GM21786 (cell line): ENCODE data around the gene FLNB.

Experiments
- ATAC-seq: cut with Tn5 transposase; IDR thresholded peaks from one replicate; pipeline ENCODE4 v1.9.1; 2021; ENCODE audit not compliant: unreplicated experiment

Gene FLNB

GRCh38 chr3:58008141-58009025, at the start of gene FLNB:
FLNB (plus strand) TSS chr3:58008422; CDS start chr3:58008565, 143 bp downstream.
- no peak for ATAC-seq

GRCh38 chr3:57958642-57959422, 49.4 kb upstream of the FLNB start:
- ATAC-seq, result peak; percentile 28

DNA sequence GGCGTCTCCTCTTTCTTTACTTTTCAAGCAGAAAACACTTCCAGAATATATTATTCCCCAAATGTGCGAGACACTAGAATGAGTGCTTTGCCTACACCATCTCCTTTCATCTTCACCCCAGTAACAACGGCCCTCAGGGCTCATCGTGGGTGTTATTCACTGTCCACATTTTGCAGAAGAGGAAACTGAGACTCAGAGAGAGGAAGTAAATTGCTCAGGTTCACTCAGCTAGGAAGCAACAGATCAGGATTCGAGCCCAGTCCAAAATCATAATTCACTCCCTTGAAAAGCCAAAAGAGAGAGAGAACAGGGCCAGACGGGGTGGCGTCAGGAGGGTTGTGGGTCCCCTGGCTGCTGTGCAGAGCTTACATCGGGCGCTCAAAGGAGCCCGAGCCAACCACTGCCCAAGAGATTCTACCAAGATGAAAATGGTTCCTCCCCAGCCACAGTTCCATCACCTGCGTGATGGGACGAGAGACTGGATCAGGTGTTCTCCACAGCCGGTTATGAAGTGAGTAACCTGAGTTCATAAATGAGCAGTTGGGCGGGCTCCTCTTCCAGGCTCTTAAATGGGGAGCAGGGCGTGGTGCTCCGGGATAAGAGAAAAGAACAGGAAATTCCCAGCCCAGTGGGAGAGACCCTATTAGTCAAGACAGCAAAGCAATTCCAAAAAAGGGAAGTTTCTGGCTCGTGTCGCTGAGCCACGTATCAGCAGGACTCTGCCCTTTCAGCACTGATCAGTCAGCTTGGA, 48.6 kb upstream of the FLNB start:
- peak; percentile 36 for ATAC-seq

GRCh38 chr3:57960174-57960505, 48.1 kb upstream of the FLNB start:
- ATAC-seq, result no peak

- no peak for ATAC-seq
Observed at GRCh38 chr3:57961177-57961827, 46.9 kb upstream of the FLNB start.

DNA sequence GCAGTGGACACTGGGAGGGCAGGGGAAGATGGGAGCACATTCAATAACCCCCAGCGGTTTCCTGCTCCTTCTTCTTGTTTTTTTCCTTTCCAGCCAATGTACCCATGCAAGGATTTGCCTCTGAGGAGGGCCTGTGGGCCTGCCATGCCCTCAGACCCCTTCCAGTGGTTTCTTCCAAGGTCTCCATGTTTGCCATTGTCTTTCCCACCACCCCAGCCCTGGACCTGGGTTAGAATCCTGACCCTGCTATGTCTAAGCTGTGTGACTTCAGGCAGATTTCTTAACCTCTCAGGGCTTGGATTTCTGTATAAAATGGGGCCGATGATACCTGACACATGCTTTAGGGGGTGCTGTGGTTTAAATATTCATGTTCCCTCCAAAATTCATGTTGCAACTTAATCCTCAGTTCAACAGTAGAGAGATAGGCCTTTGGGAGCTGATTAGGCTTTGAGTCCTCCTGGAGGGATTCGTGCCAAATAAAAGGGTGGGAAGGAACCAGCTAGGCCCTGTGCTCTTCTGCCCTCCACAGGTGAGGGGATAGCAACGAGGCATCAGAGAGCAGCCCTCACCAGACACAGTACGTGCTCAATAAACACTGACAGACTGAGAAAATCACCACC, 46.3 kb upstream of the FLNB start:
- ATAC-seq, result no peak

DNA sequence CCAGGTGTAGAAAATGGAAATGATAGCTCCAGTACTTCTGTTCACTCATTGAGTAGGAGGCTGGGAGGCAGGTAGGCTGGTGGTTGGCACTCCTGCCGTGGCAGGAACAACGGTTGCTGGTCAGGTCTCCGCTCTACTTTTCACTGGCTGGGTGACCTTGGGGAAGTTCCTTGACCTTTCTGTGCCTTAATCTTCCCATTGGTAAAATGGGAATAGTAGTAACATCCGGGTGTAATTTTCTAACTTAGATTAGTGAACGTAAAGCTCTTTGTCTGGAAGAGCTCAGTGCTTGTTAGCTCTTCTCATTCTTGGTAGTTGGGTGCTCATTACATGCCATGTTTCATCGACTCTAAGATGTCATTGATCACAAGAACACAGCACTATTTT, 45.8 kb upstream of the FLNB start:
- ATAC-seq, result no peak

DNA sequence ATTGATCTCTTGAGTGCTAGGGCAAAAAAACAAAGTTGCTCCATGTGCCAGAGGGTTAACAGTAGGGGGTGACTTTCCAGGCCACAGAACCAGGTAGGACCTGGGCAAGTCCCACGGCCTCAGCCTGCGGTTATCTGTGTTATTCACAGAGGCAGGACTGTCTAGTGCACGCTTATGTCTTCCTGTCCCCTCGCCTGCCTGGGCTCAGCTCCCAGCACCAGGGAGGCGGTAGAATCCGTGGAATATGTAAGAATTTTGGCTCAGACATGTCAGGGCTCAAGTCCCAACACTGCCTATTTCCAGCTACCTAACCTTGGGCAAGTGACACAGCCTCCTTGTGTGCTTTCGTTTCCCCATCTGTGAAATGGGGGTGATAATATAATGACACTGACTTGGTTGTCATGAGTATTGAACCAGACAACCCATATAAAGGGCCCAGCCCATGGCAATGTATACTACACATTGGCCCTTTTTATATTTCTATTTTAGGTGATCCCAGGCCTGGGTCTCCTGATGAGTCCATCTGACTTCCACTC, 44.3 kb upstream of the FLNB start:
- no peak for ATAC-seq

- ATAC-seq, result no peak
Observed at GRCh38 chr3:57966829-57967228, 41.4 kb upstream of the FLNB start.

GRCh38 chr3:57967590-57967989, 40.6 kb upstream of the FLNB start:
- no peak for ATAC-seq

DNA sequence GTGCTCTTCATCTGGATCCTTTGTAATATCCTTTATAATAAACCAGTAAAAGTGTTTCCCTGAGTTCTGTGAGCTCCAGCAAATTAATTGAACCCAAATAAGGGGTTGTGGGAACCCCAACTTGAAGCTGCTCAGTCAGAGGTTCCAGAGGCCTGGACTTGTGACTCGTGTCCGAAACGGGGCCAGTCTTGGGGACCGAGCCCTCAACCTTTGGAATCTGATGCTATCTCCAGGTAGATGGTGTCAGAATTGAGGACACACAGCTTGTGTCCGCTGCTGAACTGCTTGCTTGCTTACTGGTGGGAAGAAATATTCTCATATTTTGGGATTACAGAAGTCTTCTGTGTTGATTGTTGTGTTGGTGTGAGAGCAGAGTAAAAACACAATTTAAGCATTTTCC, 39.7 kb upstream of the FLNB start:
- ATAC-seq, result no peak

GRCh38 chr3:57971975-57972374, 36.2 kb upstream of the FLNB start:
- ATAC-seq, result no peak

DNA sequence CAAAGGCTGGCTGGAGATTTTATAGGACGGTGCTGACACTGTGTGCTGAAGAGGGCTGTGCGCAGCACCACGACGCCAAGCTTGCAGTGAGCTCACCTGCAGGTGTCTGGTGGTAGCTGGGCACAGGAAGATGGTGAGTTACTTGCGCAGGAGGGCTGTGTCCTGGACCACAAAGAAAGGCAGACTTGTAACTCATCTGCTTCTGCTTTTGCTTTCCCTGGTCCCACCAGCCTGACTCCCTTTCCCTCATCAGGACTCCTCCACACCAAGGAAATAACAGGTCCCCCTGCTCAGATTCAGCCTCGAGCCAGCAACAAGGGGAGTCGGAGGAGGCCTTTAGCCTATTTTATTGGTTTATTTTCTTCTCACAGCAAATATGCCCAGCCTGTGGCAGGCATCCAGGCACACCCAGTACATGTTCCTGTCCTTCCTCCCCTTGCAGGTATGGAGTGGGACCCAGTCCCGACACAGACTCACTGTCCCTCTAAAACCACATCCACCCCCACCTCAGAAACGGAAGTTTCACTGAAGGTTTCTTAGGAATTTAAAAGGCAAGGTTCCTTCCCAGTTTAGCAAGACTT, 35.6 kb upstream of the FLNB start:
- no peak for ATAC-seq

DNA sequence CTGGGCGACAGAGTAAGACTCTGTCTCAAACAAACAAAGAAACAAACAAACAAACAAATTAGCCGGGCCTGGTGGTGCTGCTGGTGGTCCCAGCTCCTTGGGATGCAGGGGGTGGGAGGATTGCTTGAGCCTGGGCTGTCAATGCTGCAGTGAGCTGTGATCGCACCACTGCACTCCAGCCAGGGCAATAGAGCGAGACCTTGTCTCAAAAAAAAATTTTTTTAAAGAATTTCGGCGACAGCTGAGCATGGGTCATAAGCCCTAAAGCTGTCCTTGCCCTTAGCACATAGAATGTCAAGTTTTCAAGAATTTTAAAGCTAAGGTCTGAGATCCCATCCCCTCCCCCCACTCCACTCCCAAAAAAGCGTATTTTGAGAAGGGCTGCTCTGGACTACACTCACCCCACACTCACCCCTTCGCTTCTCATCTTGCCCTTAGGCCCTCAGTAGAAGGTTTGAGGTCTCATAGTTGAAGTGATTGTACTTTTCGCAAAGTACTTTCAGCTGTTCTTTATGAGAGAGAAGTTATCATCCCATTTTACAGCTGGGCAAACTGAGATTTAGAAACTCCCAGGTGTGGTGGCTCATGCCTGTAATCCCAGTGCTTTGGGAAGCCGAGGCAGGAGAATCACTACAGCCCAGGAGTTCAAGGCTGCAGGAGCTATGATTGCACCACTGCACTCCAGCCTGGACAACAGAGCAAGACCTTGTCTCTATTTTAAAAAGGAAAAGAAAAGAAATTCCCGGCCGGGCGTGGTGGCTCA, 34.3 kb upstream of the FLNB start:
- no peak for ATAC-seq

GRCh38 chr3:57974796-57975388, 33.3 kb upstream of the FLNB start:
- no peak for ATAC-seq

DNA sequence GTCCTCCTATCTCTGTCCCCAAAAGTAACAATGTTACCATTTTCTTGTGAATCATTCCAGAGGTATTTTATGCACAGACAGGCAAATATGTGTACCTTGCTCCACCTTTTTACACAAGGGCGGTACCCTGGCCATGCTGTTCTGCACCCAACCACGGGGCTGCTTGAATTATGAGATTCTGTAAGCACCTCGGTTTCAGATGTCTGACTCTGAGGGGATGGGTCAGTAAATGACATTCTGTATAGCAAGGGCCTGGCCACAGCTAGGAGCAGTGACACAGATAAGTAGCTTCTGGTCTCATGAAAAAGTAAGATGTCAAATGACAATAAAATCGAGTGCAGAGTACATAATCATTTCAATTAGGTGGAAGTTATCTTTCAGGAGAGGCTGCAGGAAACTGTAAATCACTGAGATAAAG, 30.4 kb upstream of the FLNB start:
- no peak for ATAC-seq

DNA sequence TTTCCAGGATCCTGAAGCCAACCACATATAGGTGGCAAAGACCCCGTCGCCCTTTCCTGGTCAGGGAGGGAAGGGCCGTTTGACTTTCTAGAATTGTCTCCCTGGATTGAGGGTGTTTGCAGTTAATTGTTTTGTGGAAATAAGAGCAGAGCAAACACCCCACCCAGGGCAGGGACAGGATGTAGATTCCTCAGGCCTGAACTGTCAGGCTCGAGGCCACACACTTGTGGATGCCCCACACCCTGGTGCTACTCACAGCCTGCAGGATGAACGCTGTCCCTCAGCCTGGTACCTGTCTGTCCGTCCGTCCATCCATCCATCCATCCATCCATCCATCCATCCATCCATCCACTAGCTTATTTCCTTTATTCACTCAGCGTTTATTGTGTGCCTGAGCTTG, 29.9 kb upstream of the FLNB start:
- no peak for ATAC-seq

GRCh38 chr3:57980416-57980815, 27.8 kb upstream of the FLNB start:
- no peak for ATAC-seq
